ENCODE data around the gene RBM7.

DNA sequence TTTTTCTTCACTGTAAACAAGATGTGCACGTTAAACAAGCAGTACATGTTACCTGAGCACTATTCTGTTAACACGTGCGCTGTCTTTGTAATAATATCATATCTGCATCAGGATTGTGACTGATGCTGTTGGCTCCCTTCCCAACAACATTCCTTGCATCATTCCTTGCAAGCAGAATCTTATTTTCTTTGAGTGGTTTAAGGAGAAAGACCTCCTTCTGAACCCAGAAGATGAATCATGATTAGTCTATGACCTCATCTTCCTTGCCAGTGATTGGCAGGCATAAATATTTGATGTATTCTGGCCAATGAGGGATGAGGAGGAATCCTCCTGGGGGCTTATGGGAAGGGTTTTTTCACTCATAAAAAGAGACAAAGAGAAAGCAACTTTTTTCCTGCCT lies 46.4 kb upstream of the RBM7 start:
- TF ChIP-seq SUZ12 (IDR thresholded peaks at IDR 0.05; ENCODE audit: extremely low read depth, insufficient read depth, insufficient read length) (no peak), ZNF274 (IDR thresholded peaks at IDR 0.05; ENCODE audit: low read depth, low read length) (no peak), YY1 (IDR thresholded peaks at IDR 0.05; ENCODE audit: insufficient read depth, insufficient read length) (no peak)

All from NT2/D1 (cell line).